ENCODE results near the gene SACS.

DNA sequence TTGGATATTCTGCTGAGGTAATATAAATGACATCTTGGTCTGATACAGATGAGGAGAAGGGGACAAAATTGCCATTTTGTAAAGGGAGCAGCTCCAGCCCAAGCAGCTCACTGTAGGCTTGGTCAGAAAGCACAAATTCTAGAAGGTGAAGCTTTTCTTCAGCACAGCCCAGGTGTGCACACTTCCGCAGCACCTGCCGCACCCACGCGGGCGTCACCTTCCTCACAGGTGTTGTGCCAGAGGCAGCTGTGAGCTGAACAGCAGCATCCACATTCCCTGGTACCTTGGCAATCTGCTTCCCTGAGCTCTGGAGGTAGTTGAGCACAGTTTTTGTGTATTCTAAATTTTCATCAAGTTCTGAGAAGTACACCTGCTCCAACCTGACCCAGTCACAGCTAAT is 79.0 kb downstream of the SACS start:
- TF ChIP-seq POLR2A (IDR thresholded peaks at IDR 0.05) = no peak
- TF ChIP-seq, protein P1, sequence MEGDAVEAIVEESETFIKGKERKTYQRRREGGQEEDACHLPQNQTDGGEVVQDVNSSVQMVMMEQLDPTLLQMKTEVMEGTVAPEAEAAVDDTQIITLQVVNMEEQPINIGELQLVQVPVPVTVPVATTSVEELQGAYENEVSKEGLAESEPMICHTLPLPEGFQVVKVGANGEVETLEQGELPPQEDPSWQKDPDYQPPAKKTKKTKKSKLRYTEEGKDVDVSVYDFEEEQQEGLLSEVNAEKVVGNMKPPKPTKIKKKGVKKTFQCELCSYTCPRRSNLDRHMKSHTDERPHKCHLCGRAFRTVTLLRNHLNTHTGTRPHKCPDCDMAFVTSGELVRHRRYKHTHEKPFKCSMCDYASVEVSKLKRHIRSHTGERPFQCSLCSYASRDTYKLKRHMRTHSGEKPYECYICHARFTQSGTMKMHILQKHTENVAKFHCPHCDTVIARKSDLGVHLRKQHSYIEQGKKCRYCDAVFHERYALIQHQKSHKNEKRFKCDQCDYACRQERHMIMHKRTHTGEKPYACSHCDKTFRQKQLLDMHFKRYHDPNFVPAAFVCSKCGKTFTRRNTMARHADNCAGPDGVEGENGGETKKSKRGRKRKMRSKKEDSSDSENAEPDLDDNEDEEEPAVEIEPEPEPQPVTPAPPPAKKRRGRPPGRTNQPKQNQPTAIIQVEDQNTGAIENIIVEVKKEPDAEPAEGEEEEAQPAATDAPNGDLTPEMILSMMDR (IDR thresholded peaks at IDR 0.05) = no peak
